Measurements from ENCODE around the gene OR2A12.
"Not testable (repeated sequence)": the region's sequence is repeated elsewhere in the genome, so short reads cannot be mapped to it uniquely, and the experiment has no call there.

The OR2A12 gene

DNA sequence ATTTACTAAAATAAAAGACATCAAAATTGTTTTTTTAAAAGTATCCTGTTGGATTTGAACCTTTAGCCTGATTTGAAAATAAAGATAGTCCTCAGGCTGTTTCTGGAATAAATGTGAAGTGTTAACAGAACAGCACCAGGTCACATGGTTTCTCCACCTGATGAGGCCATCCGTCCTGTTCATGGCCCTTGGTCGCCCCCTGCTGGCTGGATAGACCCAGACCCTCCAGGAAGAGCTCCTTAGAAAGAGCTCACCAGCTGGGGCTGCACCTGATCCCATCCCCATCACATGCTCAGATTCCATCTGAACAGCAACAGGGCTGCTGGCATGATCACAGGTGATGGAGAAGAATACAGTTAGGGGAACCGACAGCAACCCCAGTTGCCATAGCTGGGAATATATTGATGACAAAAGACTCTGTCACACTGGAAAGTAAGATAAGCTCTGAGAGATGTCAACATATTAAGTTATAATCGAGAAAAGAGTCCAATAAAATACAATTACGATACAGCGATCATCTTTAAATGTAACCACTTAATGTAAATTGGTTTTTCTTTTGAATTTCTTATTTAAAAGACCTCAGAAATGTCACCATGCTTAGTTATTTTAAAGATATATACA is 41.7 kb downstream of the OR2A12 start:
- peak; percentile 78 to 93 (median 87) for DNase-seq

DNA sequence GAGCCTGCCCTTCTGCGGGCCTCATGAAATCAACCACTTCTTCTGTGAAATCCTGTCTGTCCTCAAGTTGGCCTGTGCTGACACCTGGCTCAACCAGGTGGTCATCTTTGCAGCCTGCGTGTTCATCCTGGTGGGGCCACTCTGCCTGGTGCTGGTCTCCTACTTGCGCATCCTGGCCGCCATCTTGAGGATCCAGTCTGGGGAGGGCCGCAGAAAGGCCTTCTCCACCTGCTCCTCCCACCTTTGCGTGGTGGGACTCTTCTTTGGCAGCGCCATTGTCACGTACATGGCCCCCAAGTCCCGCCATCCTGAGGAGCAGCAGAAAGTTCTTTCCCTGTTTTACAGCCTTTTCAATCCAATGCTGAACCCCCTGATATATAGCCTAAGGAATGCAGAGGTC is 43.5 kb downstream of the OR2A12 start:
- not testable (repeated sequence) for DNase-seq

DNA sequence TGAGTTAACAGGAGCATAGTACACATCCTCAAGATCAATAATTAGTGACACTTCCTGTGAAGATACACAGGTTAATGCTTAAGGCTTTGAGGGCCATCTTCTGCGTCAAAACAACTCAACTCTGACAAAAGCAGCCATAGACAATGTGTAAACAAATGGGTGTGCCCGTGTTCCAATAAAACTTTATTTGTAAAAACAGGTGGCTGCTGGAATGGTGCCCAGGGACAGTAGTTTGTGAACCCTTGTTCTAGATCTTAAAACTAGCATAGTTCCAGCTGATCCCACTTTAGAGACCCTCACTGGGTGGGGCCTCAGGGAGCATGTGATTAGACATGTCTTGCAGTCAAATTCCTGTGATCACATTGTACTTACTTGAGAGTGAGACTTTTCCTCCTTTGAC is 44.7 kb downstream of the OR2A12 start:
- no peak for DNase-seq

DNA sequence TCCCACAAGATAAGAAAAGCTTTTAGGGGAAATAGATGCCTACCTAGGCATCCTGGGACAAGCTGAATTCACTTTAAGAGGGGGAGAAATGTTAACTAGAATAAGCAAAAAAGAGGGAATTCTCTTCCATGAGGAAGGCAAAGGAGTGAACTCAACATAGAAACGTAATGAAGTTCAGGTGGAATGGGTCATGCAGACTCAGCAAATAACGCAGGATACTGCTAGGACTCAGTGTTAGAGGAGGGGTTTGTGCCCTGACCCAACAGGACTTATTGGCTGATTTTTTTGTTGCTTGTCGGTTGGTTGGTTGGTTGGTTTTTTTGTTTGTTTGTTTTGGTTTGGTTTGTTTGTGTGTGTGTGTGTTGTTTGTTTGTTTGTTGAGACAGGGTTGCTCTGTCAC is 46.2 kb downstream of the OR2A12 start:
- DNase-seq: no peak

DNA sequence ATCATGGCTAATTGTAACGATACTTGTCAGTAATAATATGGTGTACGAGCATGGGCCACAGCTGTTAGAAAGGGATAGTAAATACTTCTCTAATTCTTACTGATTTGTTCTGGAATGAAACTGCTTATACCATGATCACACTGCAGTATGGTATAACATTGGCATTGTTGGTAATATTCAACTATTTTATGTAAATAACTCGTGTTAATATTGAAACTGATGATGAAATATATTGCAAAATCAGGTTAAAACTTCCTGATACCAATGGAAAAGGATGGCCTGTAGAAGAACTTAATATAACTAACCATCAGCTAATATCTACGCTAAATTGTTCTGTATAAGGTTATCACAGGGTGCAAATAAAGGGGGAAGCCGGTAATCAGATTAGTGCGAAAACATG is 47.2 kb downstream of the OR2A12 start:
- peak in 1 of 3 donors; percentile 4 for DNase-seq

DNA sequence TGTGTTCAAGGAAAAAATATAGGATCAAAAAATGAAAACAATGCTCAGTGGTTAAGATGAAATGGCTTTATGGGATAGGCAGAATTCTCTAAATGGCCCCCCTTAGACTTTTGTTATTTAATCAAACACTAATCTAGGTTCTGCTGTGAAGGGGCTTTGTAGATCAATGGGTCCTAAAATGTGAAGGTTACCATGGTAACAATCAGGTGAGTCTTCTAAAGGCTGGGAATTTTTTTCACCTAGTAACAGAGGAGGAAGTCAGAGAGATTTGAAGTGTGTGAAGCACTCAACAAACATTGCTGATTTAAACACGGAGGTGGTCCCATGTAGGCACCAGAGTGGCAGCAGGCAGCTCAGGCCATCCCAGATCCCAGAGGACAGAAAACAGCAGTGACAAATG is 48.0 kb downstream of the OR2A12 start:
- no peak for DNase-seq

DNA sequence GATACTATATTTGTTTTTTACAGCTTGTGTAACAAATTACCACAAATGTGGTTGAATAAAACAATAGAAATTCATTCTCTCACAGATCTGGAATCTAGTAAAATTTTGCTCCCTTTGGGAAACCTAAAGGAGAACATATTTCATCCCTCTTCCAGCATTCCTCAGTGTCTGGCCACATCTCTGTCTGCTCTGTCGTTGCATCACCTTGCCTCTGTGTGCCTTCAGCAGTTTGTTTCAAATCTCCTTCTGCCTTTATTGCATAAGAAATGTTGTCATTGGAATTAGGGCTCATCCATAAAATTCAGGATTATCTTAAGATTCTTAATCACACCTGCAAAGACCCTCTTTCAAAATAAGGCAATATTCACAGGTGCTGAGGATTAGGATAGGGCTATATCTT is 51.4 kb downstream of the OR2A12 start:
- no peak for DNase-seq

DNA sequence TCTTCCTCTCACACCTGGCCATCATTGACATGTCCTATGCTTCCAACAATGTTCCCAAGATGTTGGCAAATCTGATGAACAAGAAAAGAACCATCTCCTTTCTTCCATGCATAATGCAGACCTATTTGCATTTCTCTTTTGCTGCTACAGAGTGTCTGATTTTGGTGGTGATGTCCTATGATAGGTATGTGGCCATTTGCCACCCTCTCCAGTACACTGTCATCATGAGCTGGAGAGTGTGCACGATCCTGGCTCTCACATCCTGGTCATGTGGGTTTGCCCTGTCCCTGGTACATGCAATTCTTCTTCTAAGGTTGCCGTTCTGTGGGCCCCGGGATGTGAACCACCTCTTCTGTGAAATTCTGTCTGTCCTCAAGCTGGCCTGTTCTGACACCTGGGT is 56.1 kb downstream of the OR2A12 start:
- no peak for DNase-seq

DNA sequence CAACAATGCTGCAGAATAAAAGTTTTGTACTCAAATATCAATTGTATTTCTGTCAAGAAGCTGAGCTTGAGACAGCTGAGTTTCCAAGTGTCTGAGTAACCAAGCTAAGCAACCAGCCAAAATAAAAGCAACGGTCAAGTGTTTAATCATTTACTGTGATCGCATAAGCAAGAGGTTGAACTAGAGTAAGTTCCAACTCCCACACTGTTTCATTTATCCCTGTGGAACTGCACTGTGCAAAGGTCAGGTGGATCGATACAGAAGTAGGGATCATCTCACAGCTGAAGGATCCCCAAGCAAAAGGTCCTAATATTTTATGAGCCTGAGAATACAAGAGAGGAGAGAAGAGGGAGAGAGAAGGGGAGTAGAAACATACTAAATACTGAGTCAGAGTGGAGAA is 58.3 kb downstream of the OR2A12 start:
- peak in 1 of 3 donors; percentile 7 for DNase-seq

DNA sequence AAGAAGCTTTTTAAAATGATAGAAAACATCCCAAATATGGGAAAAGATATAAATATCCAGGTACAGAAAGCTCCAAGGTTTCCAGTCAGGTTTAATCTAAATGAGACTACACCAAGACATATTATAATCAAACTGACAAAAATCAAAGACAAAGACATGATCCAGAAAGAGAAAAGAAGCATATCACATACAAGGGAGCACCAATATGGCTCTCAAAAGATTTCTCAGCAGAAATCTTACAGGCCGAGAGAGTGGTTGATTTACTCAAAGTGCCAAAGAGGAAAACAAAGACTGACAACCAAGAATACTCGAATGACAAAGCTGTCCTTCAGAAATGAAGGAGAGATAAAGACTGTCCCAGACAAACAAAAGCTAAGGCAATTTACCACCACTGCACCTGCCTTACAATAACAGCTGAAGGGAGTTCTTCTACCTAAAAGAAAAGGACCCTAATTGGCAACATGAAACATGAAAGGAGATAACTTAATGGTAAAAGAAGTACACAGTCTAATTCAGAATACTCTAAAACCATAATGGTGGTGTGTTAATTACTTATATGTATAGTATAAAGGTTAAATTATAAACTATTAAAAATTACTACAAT is 62.2 kb downstream of the OR2A12 start:
- no peak for DNase-seq
